ENCODE data around the gene TMEM185A. TPM values are rescaled to one million over a fixed set of nuclear protein-coding genes. Genes with fewer than 3 reads are reported as not detected.

Gene TMEM185A
- total RNA-seq, 2 experiments from 2014 or later, result 6.3 to 7.2 TPM

DNA sequence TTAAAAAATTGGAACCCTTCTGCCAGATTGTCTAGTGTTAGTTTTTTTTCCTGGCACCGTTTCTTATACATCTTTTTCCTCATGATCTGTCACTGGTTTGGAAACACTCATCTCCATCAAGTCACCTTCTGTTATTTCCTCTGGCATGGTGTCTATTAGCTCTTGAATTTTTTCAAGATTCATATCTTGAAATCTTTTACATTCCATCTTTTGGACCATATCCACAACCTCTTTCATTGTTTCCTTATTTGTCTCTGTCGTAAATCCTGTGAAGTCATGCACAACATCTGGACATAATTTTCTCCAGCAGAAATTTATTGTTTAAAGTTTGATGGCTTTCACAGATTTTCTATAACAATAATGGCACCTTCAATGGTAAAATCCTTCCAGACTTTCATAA is 10.2 kb upstream of the TMEM185A start:
- Mint-ChIP-seq H3K27me3 (no peaks in the 10 kb centered on the region), H3K9me3 (no peaks in the 10 kb centered on the region), H3K27ac (no peak overlapping the region), H3K36me3 (ENCODE audit: low read depth) (no peaks in the 10 kb centered on the region), H3K4me1 (ENCODE audit: low read depth) (no peaks in the 10 kb centered on the region), H3K4me3 (no peak overlapping the region)
- no peak overlapping the region for H3K27ac ChIP-seq (ENCODE audit: low read depth in 1 of 2, low read length in 2 of 2)
- intact Hi-C loops (cut with DNase I, micrococcal nuclease), result no loop called here
- DNase-seq, result no peak
- no peak for ATAC-seq (ENCODE audit: poor library complexity)
- no peaks in the 10 kb centered on the region for H3K36me3 ChIP-seq (ENCODE audit: insufficient read depth, low read length)
- no peak overlapping the region for H3K4me3 ChIP-seq (ENCODE audit: low read length)
- CTCF ChIA-PET, result no interaction called here
- H3K4me1 ChIP-seq (ENCODE audit: insufficient read depth, low read length), result no peaks in the 10 kb centered on the region
- TF ChIP-seq, protein P1, sequence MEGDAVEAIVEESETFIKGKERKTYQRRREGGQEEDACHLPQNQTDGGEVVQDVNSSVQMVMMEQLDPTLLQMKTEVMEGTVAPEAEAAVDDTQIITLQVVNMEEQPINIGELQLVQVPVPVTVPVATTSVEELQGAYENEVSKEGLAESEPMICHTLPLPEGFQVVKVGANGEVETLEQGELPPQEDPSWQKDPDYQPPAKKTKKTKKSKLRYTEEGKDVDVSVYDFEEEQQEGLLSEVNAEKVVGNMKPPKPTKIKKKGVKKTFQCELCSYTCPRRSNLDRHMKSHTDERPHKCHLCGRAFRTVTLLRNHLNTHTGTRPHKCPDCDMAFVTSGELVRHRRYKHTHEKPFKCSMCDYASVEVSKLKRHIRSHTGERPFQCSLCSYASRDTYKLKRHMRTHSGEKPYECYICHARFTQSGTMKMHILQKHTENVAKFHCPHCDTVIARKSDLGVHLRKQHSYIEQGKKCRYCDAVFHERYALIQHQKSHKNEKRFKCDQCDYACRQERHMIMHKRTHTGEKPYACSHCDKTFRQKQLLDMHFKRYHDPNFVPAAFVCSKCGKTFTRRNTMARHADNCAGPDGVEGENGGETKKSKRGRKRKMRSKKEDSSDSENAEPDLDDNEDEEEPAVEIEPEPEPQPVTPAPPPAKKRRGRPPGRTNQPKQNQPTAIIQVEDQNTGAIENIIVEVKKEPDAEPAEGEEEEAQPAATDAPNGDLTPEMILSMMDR (IDR thresholded peaks at IDR 0.05), result no peak
- H3K9me3 ChIP-seq (ENCODE audit: control insufficient read depth in 1 of 2, insufficient read depth in 1 of 2, low read length in 2 of 2), result no peaks in the 10 kb centered on the region
- no peaks in the 10 kb centered on the region for H3K27me3 ChIP-seq (ENCODE audit: control insufficient read depth in 1 of 2, insufficient read depth in 2 of 2, low read length in 2 of 2)
- POLR2A ChIA-PET, result no interaction called here

DNA sequence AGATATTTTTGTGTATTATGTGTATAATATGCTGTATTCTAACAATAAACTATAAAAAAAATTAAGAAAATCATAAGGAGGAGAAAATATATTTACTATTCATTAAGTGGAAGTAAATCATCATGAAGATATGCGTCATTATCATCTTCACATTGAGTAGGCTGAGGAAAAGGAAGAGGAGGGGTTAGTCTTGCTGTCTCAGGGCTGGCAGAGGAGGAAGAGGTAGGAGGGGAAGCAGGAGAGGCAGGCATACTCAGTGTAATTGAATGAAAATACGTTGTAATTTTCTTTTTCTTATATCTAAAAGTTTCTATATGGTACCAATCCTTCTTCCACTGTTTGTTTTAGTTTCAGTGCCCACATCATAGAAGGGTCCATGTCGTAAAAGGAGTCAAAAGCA is 9.8 kb upstream of the TMEM185A start:
- intact Hi-C loops (cut with DNase I, micrococcal nuclease), result no loop called here
- H3K27me3 Mint-ChIP-seq, result no peaks in the 10 kb centered on the region
- no peaks in the 10 kb centered on the region for H3K36me3 Mint-ChIP-seq (ENCODE audit: low read depth)
- no peaks in the 10 kb centered on the region for H3K4me1 Mint-ChIP-seq (ENCODE audit: low read depth)
- Histone ChIP-seq H3K27ac (ENCODE audit: low read depth in 1 of 2, low read length in 2 of 2) (no peak overlapping the region), H3K9me3 (ENCODE audit: control insufficient read depth in 1 of 2, insufficient read depth in 1 of 2, low read length in 2 of 2) (no peaks in the 10 kb centered on the region), H3K36me3 (ENCODE audit: insufficient read depth, low read length) (no peaks in the 10 kb centered on the region), H3K27me3 (ENCODE audit: control insufficient read depth in 1 of 2, insufficient read depth in 2 of 2, low read length in 2 of 2) (no peaks in the 10 kb centered on the region), H3K4me1 (ENCODE audit: insufficient read depth, low read length) (no peaks in the 10 kb centered on the region), H3K4me3 (ENCODE audit: low read length) (no peak overlapping the region)
- no peak overlapping the region for H3K4me3 Mint-ChIP-seq
- DNase-seq (no peak), ATAC-seq (ENCODE audit: poor library complexity) (no peak)
- POLR2A ChIA-PET, result no interaction called here
- CTCF ChIA-PET, result no interaction called here
- no peak overlapping the region for H3K27ac Mint-ChIP-seq
- H3K9me3 Mint-ChIP-seq, result no peaks in the 10 kb centered on the region
- TF ChIP-seq, protein P1 (IDR thresholded peaks at IDR 0.05), result no peak

DNA sequence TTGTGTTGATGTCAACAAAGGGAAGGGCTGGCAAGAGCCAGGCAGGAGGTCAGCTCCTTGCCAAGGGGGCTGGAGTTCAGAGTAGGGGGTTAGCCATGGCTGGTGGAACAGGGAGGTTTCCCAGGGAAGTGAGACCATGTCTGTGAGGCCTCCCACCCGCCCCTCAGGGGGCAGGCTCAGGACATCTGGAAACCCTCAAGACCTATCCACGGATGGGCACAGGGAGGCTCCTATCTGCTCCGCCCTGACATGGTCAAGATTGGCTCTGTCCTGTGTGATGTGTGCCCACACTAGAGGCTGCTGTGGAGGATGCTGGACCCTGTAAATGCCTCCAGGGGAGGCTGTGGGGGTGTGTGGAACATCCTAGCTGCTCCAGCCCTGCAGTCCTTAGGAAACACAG is 8.0 kb upstream of the TMEM185A start:
- intact Hi-C loops (cut with DNase I, micrococcal nuclease), result no loop called here
- H3K27ac Mint-ChIP-seq, result no peak overlapping the region
- CTCF ChIA-PET, result no interaction called here

More for the DNA sequence above, 8.0 kb upstream of the TMEM185A start:
- H3K4me1 Mint-ChIP-seq (ENCODE audit: low read depth), result no peaks in the 10 kb centered on the region
- H3K9me3 Mint-ChIP-seq, result no peaks in the 10 kb centered on the region
- Histone ChIP-seq H3K27me3 (ENCODE audit: control insufficient read depth in 1 of 2, insufficient read depth in 2 of 2, low read length in 2 of 2) (no peaks in the 10 kb centered on the region), H3K36me3 (ENCODE audit: insufficient read depth, low read length) (no peaks in the 10 kb centered on the region), H3K4me3 (ENCODE audit: low read length) (no peak overlapping the region), H3K9me3 (ENCODE audit: control insufficient read depth in 1 of 2, insufficient read depth in 1 of 2, low read length in 2 of 2) (no peaks in the 10 kb centered on the region), H3K4me1 (ENCODE audit: insufficient read depth, low read length) (no peaks in the 10 kb centered on the region), H3K27ac (ENCODE audit: low read depth in 1 of 2, low read length in 2 of 2) (no peak overlapping the region)
- DNase-seq (no peak), ATAC-seq (ENCODE audit: poor library complexity) (no peak)
- H3K27me3 Mint-ChIP-seq, result no peaks in the 10 kb centered on the region
- POLR2A ChIA-PET, result no interaction called here
- TF ChIP-seq, protein P1 (IDR thresholded peaks at IDR 0.05), result no peak
- H3K36me3 Mint-ChIP-seq (ENCODE audit: low read depth), result no peaks in the 10 kb centered on the region
- H3K4me3 Mint-ChIP-seq, result no peak overlapping the region

All from CD4-positive, alpha-beta T cell (primary cell).